Omental fat pad (tissue), 4 donors: ENCODE data around the gene RCN1. TPM values are rescaled to one million over a fixed set of nuclear protein-coding genes. Genes with fewer than 3 reads are reported as not detected.

ENCODE experiments used
- ATAC-seq: fragments of 150-250 bp; one replicate; pipeline ENCODE4 v1.9.1; 2016; ENCODE audit warnings: mild to moderate bottlenecking, moderate library complexity; ENCODE audit not compliant: low FRiP score
- DNase-seq: peaks from one replicate; pipeline ENCODE4 v3.0.0-alpha.2; 2019; ENCODE audit warnings: low spot score
- small RNA-seq: library from RNA; depleted of rRNA; stranded (forward); fragments of <200 nt; gene quantifications from one replicate; pipeline ENCODE3, GENCODE V24; 2016
- total RNA-seq, 4 donors: library from RNA; depleted of rRNA; stranded (reverse); fragments of >200 nt; gene quantifications; one replicate each; pipeline ENCODE4 v1.1.0, GENCODE V29; 2016
- TF ChIP-seq, protein P1 (sequence below), 3 donors: fragments of 450-650 bp; IDR thresholded peaks; one replicate each; pipeline ENCODE4 v1.5.1; 2016 to 2017; ENCODE audit warnings: antibody characterized with exemption in 3 of 3, mild to moderate bottlenecking in 3 of 3, moderate library complexity in 2 of 3

Gene RCN1
- total RNA-seq, 4 donors from 2014 or later = 75.3 to 117 (median 90.5) TPM

DNA sequence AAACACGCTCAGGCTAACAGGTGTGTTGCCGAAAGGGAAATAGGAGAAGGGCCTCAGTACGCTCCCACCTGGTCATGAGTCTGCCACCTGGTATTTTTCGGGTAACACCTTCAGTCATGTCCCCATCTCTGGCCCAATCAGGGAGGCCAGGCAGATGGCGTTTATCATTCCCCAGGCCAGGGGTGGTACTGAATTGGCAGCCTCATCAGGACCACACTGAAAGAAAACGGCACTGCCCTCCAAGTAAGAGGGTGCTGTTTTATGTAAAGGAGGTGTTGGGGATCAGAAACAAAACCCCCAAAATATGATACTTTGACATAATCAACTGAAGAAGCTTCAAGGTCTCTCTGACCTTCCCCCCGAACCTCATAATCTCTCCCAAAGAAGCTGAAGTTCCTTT is 58.9 kb downstream of the RCN1 start:
- TF ChIP-seq, protein P1, sequence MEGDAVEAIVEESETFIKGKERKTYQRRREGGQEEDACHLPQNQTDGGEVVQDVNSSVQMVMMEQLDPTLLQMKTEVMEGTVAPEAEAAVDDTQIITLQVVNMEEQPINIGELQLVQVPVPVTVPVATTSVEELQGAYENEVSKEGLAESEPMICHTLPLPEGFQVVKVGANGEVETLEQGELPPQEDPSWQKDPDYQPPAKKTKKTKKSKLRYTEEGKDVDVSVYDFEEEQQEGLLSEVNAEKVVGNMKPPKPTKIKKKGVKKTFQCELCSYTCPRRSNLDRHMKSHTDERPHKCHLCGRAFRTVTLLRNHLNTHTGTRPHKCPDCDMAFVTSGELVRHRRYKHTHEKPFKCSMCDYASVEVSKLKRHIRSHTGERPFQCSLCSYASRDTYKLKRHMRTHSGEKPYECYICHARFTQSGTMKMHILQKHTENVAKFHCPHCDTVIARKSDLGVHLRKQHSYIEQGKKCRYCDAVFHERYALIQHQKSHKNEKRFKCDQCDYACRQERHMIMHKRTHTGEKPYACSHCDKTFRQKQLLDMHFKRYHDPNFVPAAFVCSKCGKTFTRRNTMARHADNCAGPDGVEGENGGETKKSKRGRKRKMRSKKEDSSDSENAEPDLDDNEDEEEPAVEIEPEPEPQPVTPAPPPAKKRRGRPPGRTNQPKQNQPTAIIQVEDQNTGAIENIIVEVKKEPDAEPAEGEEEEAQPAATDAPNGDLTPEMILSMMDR (IDR thresholded peaks at IDR 0.05) = no peak
- ATAC-seq (no peak), DNase-seq (no peak)

DNA sequence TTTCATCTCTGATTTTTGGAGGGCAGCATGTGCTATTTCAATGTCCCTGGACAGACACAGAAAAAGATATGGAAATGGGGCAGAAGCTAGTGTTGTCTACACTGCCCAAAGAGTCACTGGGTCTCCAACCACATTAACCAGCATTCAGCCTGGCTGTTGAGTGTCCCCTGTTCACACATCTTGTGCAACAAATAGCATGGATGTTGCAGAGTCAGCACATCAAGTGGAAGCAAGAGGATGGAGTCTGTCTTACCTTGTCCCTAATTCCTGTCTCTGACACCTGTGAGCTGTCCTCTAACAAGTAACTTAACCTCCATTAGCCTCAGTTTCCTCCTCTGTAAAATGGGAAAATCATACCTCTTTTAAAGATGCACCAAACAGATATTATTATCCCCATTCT is 60.2 kb downstream of the RCN1 start:
- DNase-seq (no peak), ATAC-seq (no peak)
- TF ChIP-seq, protein P1 (IDR thresholded peaks at IDR 0.05) = no peak

DNA sequence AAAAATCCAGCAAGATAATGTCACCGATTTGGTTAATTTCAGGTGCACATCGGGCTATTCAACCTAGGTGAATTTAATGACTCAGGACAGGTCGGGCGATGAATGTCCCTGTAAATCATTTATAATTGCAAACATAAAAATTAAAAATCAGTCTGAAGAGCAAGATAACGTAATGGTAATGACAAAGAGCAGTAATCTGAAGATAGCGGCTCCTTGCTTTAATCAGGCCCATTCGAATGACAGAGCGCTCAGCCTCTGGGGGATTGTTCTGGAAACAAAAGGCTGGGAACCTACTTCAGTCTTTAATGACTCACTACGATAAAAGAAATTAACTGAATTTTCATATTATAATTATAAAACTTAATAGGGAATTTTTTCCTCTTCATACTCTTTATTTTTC is 61.3 kb downstream of the RCN1 start:
- TF ChIP-seq, protein P1 (IDR thresholded peaks at IDR 0.05) = no peak
- DNase-seq (no peak), ATAC-seq (no peak)

DNA sequence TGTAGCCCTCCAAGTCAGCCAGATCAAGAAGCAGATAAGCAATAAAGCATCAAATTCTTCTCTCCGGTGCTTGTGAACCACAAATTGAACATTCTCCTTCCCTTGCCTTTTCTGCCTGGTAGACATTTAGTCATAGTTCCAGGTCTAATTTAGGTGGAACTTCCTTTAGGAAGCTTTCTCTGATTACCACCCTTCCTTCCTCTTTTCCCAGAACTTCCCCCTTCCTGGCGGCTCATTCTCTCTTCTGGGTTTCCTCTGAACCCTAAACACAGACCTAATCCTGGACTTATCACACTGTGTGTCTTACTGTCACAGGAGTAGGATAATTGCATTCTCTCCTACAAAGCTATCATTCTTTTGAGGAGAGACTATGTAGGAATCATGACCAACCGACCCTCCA is 61.9 kb downstream of the RCN1 start:
- ATAC-seq (no peak), DNase-seq (no peak)
- TF ChIP-seq, protein P1 (IDR thresholded peaks at IDR 0.05) = no peak

DNA sequence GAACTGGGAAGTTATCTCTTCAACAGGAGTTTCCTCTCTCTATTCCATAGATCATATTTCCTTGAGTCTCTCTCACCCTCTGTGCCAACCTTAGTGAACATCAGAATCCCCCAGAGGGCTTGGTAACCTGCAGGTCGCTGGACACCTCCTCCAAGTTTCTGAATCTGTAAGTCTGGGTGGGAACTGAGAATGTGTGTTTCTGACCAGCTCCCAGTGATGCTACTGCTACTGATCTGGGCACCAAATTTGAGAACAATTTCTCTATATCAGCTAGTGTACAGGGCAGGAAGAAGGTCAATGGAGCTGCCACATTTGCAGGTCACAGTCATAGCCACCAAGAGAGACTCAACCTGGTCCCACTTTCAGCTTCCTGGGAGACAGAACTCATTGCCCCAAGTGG is 62.9 kb downstream of the RCN1 start:
- ATAC-seq = no peak
- DNase-seq = no peak
- TF ChIP-seq, protein P1 (IDR thresholded peaks at IDR 0.05) = no peak

DNA sequence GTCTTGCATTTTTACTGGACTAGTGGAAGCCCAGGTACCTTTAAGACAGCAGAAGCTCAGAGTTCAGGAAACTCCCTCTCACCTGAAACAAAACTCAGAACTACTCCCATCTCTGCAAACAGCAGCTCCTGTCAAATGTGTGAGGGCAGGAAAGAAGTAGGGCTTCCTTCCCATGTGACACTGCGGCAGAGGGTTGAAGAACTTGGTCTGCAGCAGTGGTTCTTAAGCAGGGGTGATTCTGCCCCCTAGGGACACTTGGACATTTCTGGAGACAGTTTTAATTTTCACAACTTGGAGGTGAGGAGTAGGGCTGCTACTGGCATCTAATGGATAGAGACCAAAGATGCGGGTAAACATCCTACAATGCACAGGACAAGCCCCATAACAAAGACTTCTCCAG is 63.4 kb downstream of the RCN1 start:
- TF ChIP-seq, protein P1 (IDR thresholded peaks at IDR 0.05) = no peak
- DNase-seq (no peak), ATAC-seq (no peak)

Small RNAs within 50 kb of the gene (small RNA-seq; reads per million reads assigned to genes)
- gene RF00012 = not detected
